HG02759 (cell line): ENCODE data around the gene DCTN3.

Source experiments
- ATAC-seq: cut with Tn5 transposase; IDR thresholded peaks from one replicate; pipeline ENCODE4 v1.9.1; 2021; ENCODE audit warnings: mild to moderate bottlenecking, moderate library complexity; ENCODE audit not compliant: unreplicated experiment

DCTN3 gene

GRCh38 chr9:34624475-34625185 is 4.3 kb upstream of the DCTN3 start:
- no peak for ATAC-seq

GRCh38 chr9:34623374-34624235 is 3.3 kb upstream of the DCTN3 start:
- no peak for ATAC-seq

GRCh38 chr9:34615132-34615531 is 5.2 kb downstream of the DCTN3 start:
- no peak for ATAC-seq

- ATAC-seq, result peak; percentile 37
These were observed 7.4 kb downstream of the DCTN3 start for GRCh38 chr9:34612788-34613390.

GRCh38 chr9:34611811-34612787 is 8.2 kb downstream of the DCTN3 start, which contains the start of gene RPP25L:
Gene RPP25L (minus strand): TSS chr9:34612097. CDS start chr9:34611296, 801 bp downstream.
- ATAC-seq, result peak; percentile 96

GRCh38 chr9:34611251-34611810 is 9.0 kb downstream of the DCTN3 start:
- no peak for ATAC-seq

- ATAC-seq, result no peak
These were observed 9.7 kb downstream of the DCTN3 start for GRCh38 chr9:34610434-34611206.

- ATAC-seq, result no peak
These were observed 13.0 kb downstream of the DCTN3 start for GRCh38 chr9:34607331-34607730.

- ATAC-seq, result no peak
These were observed 13.4 kb downstream of the DCTN3 start for GRCh38 chr9:34606905-34607304.

GRCh38 chr9:34606190-34606589 is 14.1 kb downstream of the DCTN3 start:
- ATAC-seq, result no peak

GRCh38 chr9:34603610-34604231 is 16.6 kb downstream of the DCTN3 start:
- peak; percentile 81 for ATAC-seq

GRCh38 chr9:34601937-34602573 is 18.2 kb downstream of the DCTN3 start:
- ATAC-seq, result no peak

GRCh38 chr9:34600908-34601307 is 19.4 kb downstream of the DCTN3 start:
- ATAC-seq, result no peak

- ATAC-seq, result no peak
These were observed 20.7 kb downstream of the DCTN3 start for GRCh38 chr9:34599546-34599945.

GRCh38 chr9:34594177-34594576 is 26.1 kb downstream of the DCTN3 start:
- ATAC-seq, result no peak

GRCh38 chr9:34592895-34593601 is 27.2 kb downstream of the DCTN3 start:
- ATAC-seq, result no peak

GRCh38 chr9:34591917-34592866 is 28.1 kb downstream of the DCTN3 start:
- no peak for ATAC-seq
